H1 (cell line): ENCODE results near the gene NIPAL3. TPM values are rescaled to one million over a fixed set of nuclear protein-coding genes. Genes with fewer than 3 reads are reported as not detected.
A peak's percentile ranks its signal among the peaks of the same experiment; 100 is the strongest.

Experiments
- CTCF ChIA-PET: fragments of 300-600 bp; sonication (Branson Sonifier 250); formaldehyde crosslinking; loops from one replicate; lab custom pipeline; 2021; ENCODE audit not compliant: partially characterized antibody; lab: Charles Lee
- POLR2A ChIA-PET: fragments of 300-600 bp; sonication (Branson Sonifier 250); formaldehyde crosslinking; loops from one replicate; lab custom pipeline; 2021; ENCODE audit warnings: inconsistent platforms; ENCODE audit not compliant: partially characterized antibody; lab: Charles Lee
- DNase-seq, 2 experiments: peaks; one replicate each; pipeline versions ENCODE4 v3.0.0 to v3.0.0-alpha.2; 2010 to 2022; ENCODE audit warnings: low spot score in 2 of 2, low read depth in 1 of 2, mixed read lengths in 1 of 2
- FAIRE-seq: peaks from 2 replicates; lab custom pipeline; 2011; peaks lifted over from hg19 to GRCh38; lab: Jason Lieb, UNC
- H2AFZ ChIP-seq: 2 replicates; pipeline ENCODE4 v1.8.1; 2012; ENCODE audit warnings: low read length, inconsistent platforms
- H2AK5ac ChIP-seq: 2 replicates; pipeline ENCODE4 v1.6.1; 2013; ENCODE audit warnings: low read depth, low read length
- H2BK120ac ChIP-seq: replicated peaks from 2 replicates; pipeline ENCODE3; 2013; ENCODE audit warnings: low read depth, low read length, inconsistent platforms
- H2BK12ac ChIP-seq: 2 replicates; pipeline ENCODE4 v1.6.1; 2013; ENCODE audit warnings: low read depth, low read length
- H2BK15ac ChIP-seq: 2 replicates; pipeline ENCODE4 v1.6.1; 2013; ENCODE audit warnings: low read length
- H2BK20ac ChIP-seq: 2 replicates; pipeline ENCODE4 v1.6.1; 2013; ENCODE audit warnings: low read length
- H2BK5ac ChIP-seq: 2 replicates; pipeline ENCODE4 v1.6.1; 2013; ENCODE audit warnings: low read depth, low read length
- H3K14ac ChIP-seq: 2 replicates; pipeline ENCODE4 v1.6.1; 2013; ENCODE audit warnings: inconsistent platforms; ENCODE audit not compliant: insufficient read length
- H3K18ac ChIP-seq: 2 replicates; pipeline ENCODE4 v1.6.1; 2013; ENCODE audit warnings: low read length; ENCODE audit errors: extremely low read depth
- H3K23ac ChIP-seq: 2 replicates; pipeline ENCODE4 v1.6.1; 2013; ENCODE audit warnings: inconsistent platforms; ENCODE audit not compliant: insufficient read length
- H3K23me2 ChIP-seq: 2 replicates; pipeline ENCODE4 v1.6.1; 2013; ENCODE audit warnings: low read depth, low read length
- H3K27ac ChIP-seq: 2 replicates; pipeline ENCODE4 v1.6.1; 2011; ENCODE audit warnings: low read depth, low read length, inconsistent platforms
- H3K27me3 ChIP-seq, 4 experiments: replicated peaks in 1 of 4; 1 replicate in 1 of 4; 2 replicates in 3 of 4; pipeline versions ENCODE4 v1.6.1 to v1.8.1; 2011 to 2013; ENCODE audit warnings: low read length in 3 of 4, mild to moderate bottlenecking in 3 of 4, inconsistent platforms in 2 of 4, mixed read lengths in 2 of 4, moderate library complexity in 1 of 4; ENCODE audit not compliant: control insufficient read depth in 3 of 4, insufficient read depth in 3 of 4; ENCODE audit errors: extremely low read depth in 1 of 4
- H3K36me3 ChIP-seq, 4 experiments: 2 replicates each; pipeline versions ENCODE4 v1.6.1 to v1.8.1; 2011 to 2013; ENCODE audit warnings: mild to moderate bottlenecking in 4 of 4, low read length in 3 of 4, moderate library complexity in 2 of 4, control low read depth in 1 of 4, inconsistent platforms in 1 of 4; ENCODE audit not compliant: insufficient read depth in 4 of 4, control insufficient read depth in 2 of 4
- H3K4ac ChIP-seq: replicated peaks from 2 replicates; pipeline ENCODE3; 2013; ENCODE audit warnings: low read length, low read depth, mixed read lengths, inconsistent platforms; ENCODE audit not compliant: insufficient read length
- H3K4me1 ChIP-seq, 4 experiments: replicated peaks in 1 of 4; 1 replicate in 1 of 4; 2 replicates in 3 of 4; pipeline versions ENCODE4 v1.6.1 to v1.8.1; 2011 to 2013; ENCODE audit warnings: low read length in 3 of 4, inconsistent platforms in 2 of 4, mixed read lengths in 1 of 4; ENCODE audit not compliant: insufficient read depth in 4 of 4, control insufficient read depth in 3 of 4
- H3K4me2 ChIP-seq, 2 experiments: 2 replicates each; pipeline versions ENCODE4 v1.6.1 to v1.8.1; 2011 to 2013; ENCODE audit warnings: low read depth in 2 of 2, low read length in 2 of 2, control low read depth in 1 of 2, inconsistent platforms in 1 of 2, mild to moderate bottlenecking in 1 of 2; ENCODE audit not compliant: insufficient read depth in 1 of 2
- H3K4me3 ChIP-seq, 4 experiments: fragments of 200-600, 300-600 bp in 1 of 4; sonication (generic), shearing (Covaris generic), sonication (Bioruptor Twin) in 1 of 4; 2 replicates each; pipeline versions ENCODE4 v1.5.1 to v1.8.1; 2011 to 2016; ENCODE audit warnings: low read length in 4 of 4, low read depth in 3 of 4, control low read depth in 2 of 4, inconsistent platforms in 2 of 4, mild to moderate bottlenecking in 2 of 4, mixed read lengths in 1 of 4, moderate library complexity in 1 of 4; ENCODE audit not compliant: insufficient read depth in 2 of 4; ENCODE audit errors: extremely low read depth in 1 of 4
- H3K56ac ChIP-seq: replicated peaks from 2 replicates; pipeline ENCODE3; 2013; ENCODE audit warnings: low read depth, mild to moderate bottlenecking, mixed read lengths, low read length, inconsistent platforms; ENCODE audit not compliant: insufficient read length
- H3K79me1 ChIP-seq: 2 replicates; pipeline ENCODE4 v1.6.1; 2013; ENCODE audit warnings: low read depth, low read length, control low read depth
- H3K79me2 ChIP-seq, 2 experiments: 2 replicates each; pipeline versions ENCODE4 v1.6.1 to v1.8.1; 2012 to 2013; ENCODE audit warnings: low read length in 2 of 2, mild to moderate bottlenecking in 2 of 2, inconsistent platforms in 1 of 2; ENCODE audit not compliant: insufficient read depth in 2 of 2, control insufficient read depth in 1 of 2
- H3K9ac ChIP-seq, 4 experiments: replicated peaks in 1 of 4; 1 replicate in 1 of 4; 2 replicates in 3 of 4; pipeline versions ENCODE4 v1.6.1 to v1.8.1; 2011 to 2013; ENCODE audit warnings: low read depth in 3 of 4, low read length in 3 of 4, control low read depth in 2 of 4, mild to moderate bottlenecking in 2 of 4, moderate library complexity in 2 of 4, inconsistent platforms in 1 of 4; ENCODE audit errors: extremely low read depth in 1 of 4
- H3K9me3 ChIP-seq, 2 experiments: 2 replicates each; pipeline versions ENCODE4 v1.6.1 to v1.8.1; 2012 to 2013; ENCODE audit warnings: mild to moderate bottlenecking in 2 of 2, moderate library complexity in 2 of 2, control low read depth in 1 of 2, inconsistent platforms in 1 of 2, low read depth in 1 of 2, low read length in 1 of 2, mixed read lengths in 1 of 2; ENCODE audit not compliant: insufficient read depth in 2 of 2
- H4K20me1 ChIP-seq, 2 experiments: replicated peaks in 1 of 2; 2 replicates each; pipeline versions ENCODE3 to v1.8.1; 2011 to 2013; ENCODE audit warnings: inconsistent platforms in 2 of 2, low read length in 2 of 2, mild to moderate bottlenecking in 1 of 2; ENCODE audit not compliant: insufficient read depth in 2 of 2, control insufficient read depth in 1 of 2
- H4K5ac ChIP-seq: 2 replicates; pipeline ENCODE4 v1.6.1; 2013; ENCODE audit warnings: low read length, low read depth, mixed read lengths, inconsistent platforms; ENCODE audit not compliant: insufficient read length
- H4K8ac ChIP-seq: 2 replicates; pipeline ENCODE4 v1.8.0; 2013; ENCODE audit warnings: mild to moderate bottlenecking, moderate library complexity, low read length, inconsistent platforms; ENCODE audit not compliant: insufficient read depth; ENCODE audit errors: extremely low read depth
- H4K91ac ChIP-seq: replicated peaks from 2 replicates; pipeline ENCODE3; 2013; ENCODE audit warnings: low read length, mixed read lengths, inconsistent platforms; ENCODE audit not compliant: insufficient read length
- CHD2 ChIP-seq: IDR thresholded peaks from 2 replicates; pipeline ENCODE4 v1.6.1; 2012; ENCODE audit warnings: low read length, improper control_type of control experiment
- USF2 ChIP-seq: IDR thresholded peaks from 2 replicates; pipeline ENCODE4 v1.6.1; 2011; ENCODE audit warnings: low read length, improper control_type of control experiment
- YY1 ChIP-seq: IDR thresholded peaks from 2 replicates; pipeline ENCODE4 v1.6.1; 2011; ENCODE audit warnings: low read depth, mild to moderate bottlenecking, low read length
- WGBS, 2 experiments: shearing (Covaris generic) in 1 of 2; methylation state at CpG; one replicate each; pipeline versions ENCODE4 v1.1.6 to v1.1.7; 2013 to 2015; ENCODE audit warnings: low lambda C conversion rate in 2 of 2, mixed read lengths in 2 of 2, inconsistent platforms in 1 of 2, low coverage in 1 of 2, missing lambda C conversion rate in 1 of 2; ENCODE audit not compliant: insufficient replicate concordance in 2 of 2, insufficient coverage in 1 of 2, insufficient read length in 1 of 2; ENCODE audit errors: extremely low coverage in 1 of 2, missing lambda C conversion rate in 1 of 2; 5-methylcytosine and 5-hydroxymethylcytosine counted together
- polyA plus RNA-seq, 7 experiments: library from polyadenylated mRNA; depleted of rRNA in 3 of 7; stranded (reverse) in 5 of 7; unstranded in 2 of 7; fragments of >200 nt in 5 of 7; fragments of 200-250 nt in 2 of 7; gene quantifications; 1 replicate in 5 of 7; 2 replicates in 1 of 7; 4 replicates in 1 of 7; pipeline versions ENCODE4 v1.2.1 to v1.2.3, GENCODE V29; 2011 to 2013; ENCODE audit warnings: missing spikeins in 2 of 7, mixed read lengths in 2 of 7
- total RNA-seq: library from RNA; stranded (reverse); fragmentation: NEBNext Ultra II Directional; extraction: Animal tissue kit (Norgen Biotek cat#: 25700); gene quantifications from 2 replicates; pipeline ENCODE4 v1.2.1, GENCODE V29; 2021

NIPAL3 gene
- total and polyA plus RNA-seq, 2 of the 8 experiments (the other 6 are each of a cell fraction or from before 2014, with no cell fraction given) = 8.8 to 11.0 TPM

GRCh38 chr1:24506691-24507381 is 91.2 kb downstream of the NIPAL3 start:
- Histone ChIP-seq H3K14ac (no peak overlapping the region), H2BK12ac (peak overlapping the region; percentile 5; the same call in 1 of the 2 replicates), H3K23me2 (peaks cover 10% of the 10 kb centered on the region), H3K4ac (no peak overlapping the region), H3K9me3 (no peaks in the 10 kb centered on the region), H3K4me2 (no peak overlapping the region; a peak in 2 of 4 replicates), H2AFZ (no peak overlapping the region), H3K4me1 (peaks cover 0 to 15% (median 14%) of the 10 kb centered on the region in 4 experiments; a peak in 6 of 7 replicates), H4K91ac (no peak overlapping the region), H3K79me2 (no peaks in the 10 kb centered on the region; a peak in 1 of 4 replicates), H4K20me1 (no peaks in the 10 kb centered on the region), H3K27ac (no peak overlapping the region), H2BK120ac (no peak overlapping the region), H3K56ac (no peak overlapping the region), H2BK20ac (no peak overlapping the region), H3K9ac (no peak overlapping the region), H4K5ac (no peak overlapping the region), H4K8ac (no peak overlapping the region), H2BK5ac (no peak overlapping the region), H3K18ac (no peak overlapping the region), H2BK15ac (no peak overlapping the region), H3K36me3 (no peaks in the 10 kb centered on the region), H3K4me3 (no peak overlapping the region), H3K79me1 (no peaks in the 10 kb centered on the region), H3K23ac (no peak overlapping the region), H2AK5ac (no peak overlapping the region), H3K27me3 (peaks cover 0 to 7% (median 0%) of the 10 kb centered on the region in 4 experiments; a peak in 3 of 7 replicates)
- WGBS, 2 experiments = 87% methylated on average over 5 of the region's 5 CpGs; no CpG with 5 or more reads in 1 of the 2 experiments
- no peak for TF ChIP-seq CHD2
- TF ChIP-seq YY1 = no peak
- TF ChIP-seq USF2 = peak; percentile 65
- CTCF ChIA-PET = interaction anchor here (1.0 to 3.7 kb wide), 3 partner anchors 19 to 80 kb away, joined by 3 to 18 read pairs (median 5); no protein-coding TSS in a partner anchor
- POLR2A ChIA-PET = no interaction called here
- DNase-seq (no peak), FAIRE-seq (no peak)
